Cardiac fibroblast (primary cell): Measurements from ENCODE around the gene ANKRD62.

ENCODE experiments used
- DNase-seq, 2 donors: peaks; one replicate each; pipeline versions ENCODE4 v3.0.0 to v3.0.0-alpha.2; 2010; ENCODE audit warnings: low read depth in 2 of 2
- H3K4me3 ChIP-seq, 2 donors: replicated peaks in 1 of 2; 1 replicate in 1 of 2; 2 replicates in 1 of 2; pipeline ENCODE4 v1.5.1; 2011; ENCODE audit warnings: low read depth in 2 of 2, low read length in 2 of 2, mild to moderate bottlenecking in 2 of 2, moderate library complexity in 1 of 2
- CTCF ChIP-seq: IDR thresholded peaks from one replicate; pipeline ENCODE4 v1.5.1; 2011; ENCODE audit warnings: low read depth, mild to moderate bottlenecking, low read length, inconsistent platforms

The ANKRD62 gene

GRCh38 chr18:12099160-12099559 lies 5.5 kb downstream of the ANKRD62 start:
- no peak for TF ChIP-seq CTCF
- H3K4me3 ChIP-seq = no peak overlapping the region
- no peak for DNase-seq

DNA sequence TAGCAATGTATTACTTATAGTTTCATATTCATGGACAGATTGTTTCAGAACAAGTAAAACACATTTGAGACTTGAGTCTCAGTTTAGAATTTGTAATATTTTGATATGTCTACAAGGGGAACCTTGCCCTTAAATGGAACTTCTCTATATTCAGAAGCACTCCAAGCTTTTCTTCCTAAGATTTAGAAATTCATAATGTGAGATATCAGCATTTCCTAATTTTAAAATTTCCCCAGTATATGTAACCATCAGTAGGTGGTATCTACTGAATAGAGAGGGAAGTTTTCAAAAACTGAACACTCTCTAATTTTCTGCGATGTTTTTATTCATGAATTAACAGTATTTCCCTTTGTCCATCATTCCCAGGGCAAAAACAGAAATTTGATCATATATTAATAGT lies 7.6 kb downstream of the ANKRD62 start:
- no peak overlapping the region for H3K4me3 ChIP-seq
- TF ChIP-seq CTCF = no peak
- no peak for DNase-seq

DNA sequence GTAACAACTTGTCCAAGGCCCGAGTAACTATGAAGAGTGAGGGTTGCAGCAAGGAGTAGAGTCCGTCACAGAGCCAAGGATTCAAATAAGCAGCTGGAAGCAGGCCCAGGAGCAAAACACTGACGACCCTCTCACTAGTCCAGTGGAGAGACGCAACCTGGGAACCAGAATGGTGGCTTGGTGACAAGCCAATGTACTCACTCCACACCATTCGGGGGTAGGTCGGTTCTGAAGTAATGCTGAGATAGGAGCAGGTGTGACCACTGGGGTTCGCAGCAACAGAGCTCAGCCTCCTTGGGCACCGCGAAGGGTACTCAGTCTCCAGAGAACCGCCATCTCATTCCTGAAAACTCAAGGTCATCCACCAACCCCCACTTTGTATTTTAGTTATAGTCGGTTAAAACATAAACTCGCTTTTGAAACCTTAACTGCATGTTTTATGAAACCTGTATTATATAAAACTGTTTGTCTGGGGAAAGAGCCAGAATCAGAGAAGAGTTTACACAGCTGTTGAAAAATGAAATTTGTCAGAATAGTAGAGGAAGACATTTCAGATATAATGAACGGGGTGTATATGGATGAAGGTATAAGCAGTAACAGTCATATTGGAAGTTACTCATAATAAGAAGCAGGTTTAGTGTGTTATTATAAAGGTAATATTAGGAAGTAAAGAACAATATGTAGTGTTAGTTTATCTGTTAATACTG lies 8.6 kb downstream of the ANKRD62 start:
- no peak overlapping the region for H3K4me3 ChIP-seq
- TF ChIP-seq CTCF = no peak
- DNase-seq = no peak

DNA sequence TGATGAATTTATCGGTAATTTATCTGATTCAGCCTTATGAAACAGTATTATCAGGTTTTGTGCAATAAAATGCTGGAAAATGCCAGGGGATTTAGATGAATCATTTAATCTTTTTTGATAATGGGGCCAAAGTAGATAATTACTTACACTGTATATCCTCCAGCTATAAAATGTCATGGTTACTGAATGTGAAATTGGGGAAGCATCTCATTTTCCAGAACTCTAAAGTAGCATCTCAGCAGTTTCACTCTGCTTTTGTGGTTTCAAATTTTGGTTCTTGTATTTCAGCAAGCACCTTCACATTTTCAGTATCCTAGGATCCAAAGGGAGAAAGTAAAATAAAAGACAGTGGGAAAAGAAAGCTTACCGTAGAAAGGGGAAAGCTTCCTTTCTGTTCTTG lies 12.8 kb downstream of the ANKRD62 start:
- DNase-seq = no peak
- no peak for TF ChIP-seq CTCF
- H3K4me3 ChIP-seq = no peak overlapping the region

GRCh38 chr18:12109836-12110235 lies 16.2 kb downstream of the ANKRD62 start:
- no peak overlapping the region for H3K4me3 ChIP-seq
- no peak for TF ChIP-seq CTCF
- DNase-seq = no peak

DNA sequence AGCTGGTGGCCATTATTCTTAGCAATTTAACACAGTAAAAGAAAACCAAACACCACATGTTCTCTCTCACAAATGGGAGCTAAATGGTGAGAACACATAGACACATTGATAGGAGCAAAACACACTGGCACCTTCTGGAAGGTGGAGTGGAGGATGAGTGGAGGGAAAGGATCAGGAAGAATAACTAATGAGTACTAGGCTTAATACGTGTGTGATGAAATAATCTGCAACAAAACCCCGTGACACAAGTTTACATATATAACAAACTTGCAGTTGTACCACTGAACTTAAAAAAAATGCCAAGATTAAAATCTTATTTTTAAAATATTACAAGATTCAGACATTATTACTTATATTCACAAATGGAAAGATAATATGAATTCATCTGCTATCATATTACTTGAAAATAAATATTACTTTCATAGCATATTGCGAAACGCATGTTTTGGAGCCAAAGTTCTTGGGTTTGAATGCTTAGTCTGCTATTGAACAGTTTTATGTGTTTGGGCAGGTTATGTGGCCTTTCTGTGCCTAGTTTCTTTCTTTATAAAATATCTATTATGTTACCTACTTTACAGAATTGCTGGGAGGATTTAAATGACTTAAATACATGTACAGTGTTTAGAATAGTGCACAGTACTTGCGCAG lies 20.5 kb downstream of the ANKRD62 start:
- TF ChIP-seq CTCF = no peak
- no peak for DNase-seq
- H3K4me3 ChIP-seq = no peak overlapping the region

DNA sequence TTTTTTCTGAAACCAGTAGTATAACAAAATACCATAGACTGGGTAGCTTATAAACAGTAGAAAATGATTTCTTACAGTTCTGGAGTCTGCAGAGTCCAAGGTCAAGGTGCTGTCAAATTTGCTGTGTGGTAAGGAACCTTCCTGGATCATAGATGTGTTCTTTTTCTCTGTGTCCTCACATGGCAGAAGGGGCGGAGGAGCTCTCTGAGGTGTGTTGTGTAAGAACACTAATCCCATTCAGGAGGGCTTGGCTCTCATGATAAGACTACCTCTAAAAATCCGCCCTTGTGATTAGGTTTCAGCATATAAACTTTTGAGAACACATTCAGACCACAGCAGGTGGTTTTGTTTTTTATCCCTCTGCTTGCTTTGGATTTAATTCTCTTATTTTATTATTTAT lies 25.7 kb downstream of the ANKRD62 start:
- H3K4me3 ChIP-seq = no peak overlapping the region
- DNase-seq = no peak
- TF ChIP-seq CTCF = no peak
